Thyroid gland (tissue), 4 donors: ENCODE results near the gene NR1H4. TPM values are rescaled to one million over a fixed set of nuclear protein-coding genes. Genes with fewer than 3 reads are reported as not detected.

ENCODE experiments used
- DNase-seq, 2 donors: peaks; one replicate each; pipeline ENCODE4 v3.0.0-alpha.2; 2019
- H3K27ac ChIP-seq, 3 donors: fragments of 200-600 bp; sonication (generic); 1 replicate in 2 of 3; 2 replicates in 1 of 3; pipeline ENCODE4 v1.5.1; 2016 to 2019; ENCODE audit warnings: mild to moderate bottlenecking in 1 of 3, moderate library complexity in 1 of 3
- H3K27me3 ChIP-seq: fragments of 200-600 bp; sonication (generic); one replicate; pipeline ENCODE4 v1.5.1; 2019
- H3K36me3 ChIP-seq, 2 donors: fragments of 200-600 bp; sonication (generic); one replicate each; pipeline ENCODE4 v1.5.1; 2016 to 2019
- H3K4me1 ChIP-seq, 2 donors: fragments of 200-600 bp; sonication (generic); one replicate each; pipeline ENCODE4 v1.5.1; 2017 to 2019
- H3K4me3 ChIP-seq, 3 donors: fragments of 200-600 bp; sonication (generic); replicated peaks in 1 of 3; 1 replicate in 2 of 3; 2 replicates in 1 of 3; pipeline ENCODE4 v1.5.1; 2016; ENCODE audit warnings: mild to moderate bottlenecking in 1 of 3
- H3K9me3 ChIP-seq: fragments of 200-600 bp; sonication (generic); one replicate; pipeline ENCODE4 v1.5.1; 2017
- CTCF ChIP-seq, 6 experiments: fragments of 200-600 bp in 3 of 6; fragments of 450-650 bp in 3 of 6; sonication (generic) in 3 of 6; IDR thresholded peaks; one replicate each; pipeline ENCODE4 v1.5.1; 2016 to 2019; ENCODE audit warnings: antibody characterized with exemption in 6 of 6, mild to moderate bottlenecking in 2 of 6, inconsistent platforms in 1 of 6, moderate library complexity in 1 of 6
- POLR2A ChIP-seq, 2 donors: fragments of 450-650 bp; IDR thresholded peaks; one replicate each; pipeline ENCODE4 v1.6.1; 2017; ENCODE audit warnings: antibody characterized with exemption in 2 of 2, mild to moderate bottlenecking in 2 of 2, moderate library complexity in 1 of 2
- WGBS, 2 donors: methylation state at CpG; one replicate each; pipeline ENCODE4 v1.1.5; 2017; 5-methylcytosine and 5-hydroxymethylcytosine counted together
- intact Hi-C: fragments of 100-400 bp; cut with DNase I; formaldehyde crosslinking; loops from one replicate; pipeline ENCODE4 v1.15.1; 2023
- total RNA-seq, 4 donors: library from RNA; depleted of rRNA; stranded (reverse); fragments of >200 nt; gene quantifications; one replicate each; pipeline ENCODE4 v1.2.3, GENCODE V29; 2016

Gene NR1H4
- total RNA-seq, 4 donors from 2014 or later: not detected

DNA sequence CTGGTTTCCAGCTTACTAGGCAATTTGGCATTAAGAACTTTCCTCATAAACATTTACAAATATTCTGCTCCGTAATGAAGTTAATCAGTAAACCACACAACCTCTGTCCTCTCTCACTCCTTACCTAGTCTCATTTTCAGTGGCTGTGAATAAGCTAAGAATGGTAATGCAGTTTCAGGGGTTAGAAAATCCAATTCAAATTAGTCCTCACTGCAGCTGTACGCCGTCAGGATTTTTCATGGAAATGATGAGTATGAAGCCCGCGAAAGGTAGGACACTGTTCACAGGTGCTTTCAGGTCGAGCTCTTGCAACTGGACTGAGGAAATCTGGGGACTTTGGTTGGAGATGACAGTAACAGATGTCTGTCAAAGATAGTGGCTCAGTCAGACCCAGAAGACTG is 29.6 kb downstream of the NR1H4 start:
- 91 to 93% methylated on average over 6 of the region's 6 CpGs for WGBS, 2 donors
- no peak overlapping the region for H3K27ac ChIP-seq
- no peak for TF ChIP-seq POLR2A (IDR thresholded peaks at IDR 0.05)
- no peak for TF ChIP-seq CTCF (IDR thresholded peaks at IDR 0.05)
- no peak for DNase-seq
- no peaks in the 10 kb centered on the region for H3K36me3 ChIP-seq
- H3K4me3 ChIP-seq: no peak overlapping the region
- no peaks in the 10 kb centered on the region for H3K9me3 ChIP-seq
- intact Hi-C loops: no loop called here
- H3K27me3 ChIP-seq: no peaks in the 10 kb centered on the region
- H3K4me1 ChIP-seq: no peaks in the 10 kb centered on the region

DNA sequence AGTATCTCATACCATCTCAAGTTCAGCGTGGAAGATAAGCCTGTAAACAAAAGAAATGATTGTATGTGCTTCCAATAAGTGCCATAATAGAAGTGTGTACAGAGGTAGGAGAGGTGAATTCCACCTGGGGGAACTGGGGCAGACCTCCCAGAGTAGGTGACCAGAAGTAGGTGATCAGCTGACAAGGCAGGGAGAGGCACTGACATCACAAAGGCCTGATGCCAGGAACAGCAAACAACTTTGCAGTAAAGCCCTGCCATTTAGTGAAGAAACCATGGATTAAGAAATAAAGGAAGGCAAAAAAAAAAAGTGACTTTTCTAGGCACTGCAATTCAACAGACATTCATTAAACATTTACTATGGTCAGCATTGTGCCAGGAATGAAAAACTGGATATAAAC is 31.1 kb downstream of the NR1H4 start:
- H3K4me3 ChIP-seq: no peak overlapping the region
- no peaks in the 10 kb centered on the region for H3K27me3 ChIP-seq
- no peaks in the 10 kb centered on the region for H3K36me3 ChIP-seq
- DNase-seq: no peak
- no peak overlapping the region for H3K27ac ChIP-seq
- H3K9me3 ChIP-seq: no peaks in the 10 kb centered on the region
- TF ChIP-seq POLR2A (IDR thresholded peaks at IDR 0.05) (no peak), CTCF (IDR thresholded peaks at IDR 0.05) (no peak)
- WGBS, 2 donors: 80 to 82% methylated on average over 1 of the region's 1 CpG
- H3K4me1 ChIP-seq: no peaks in the 10 kb centered on the region
- intact Hi-C loops: no loop called here

GRCh38 chr12:100508751-100509150 is 35.1 kb downstream of the NR1H4 start:
- DNase-seq: no peak
- H3K27me3 ChIP-seq: no peaks in the 10 kb centered on the region
- H3K4me1 ChIP-seq: no peaks in the 10 kb centered on the region
- H3K9me3 ChIP-seq: no peaks in the 10 kb centered on the region
- WGBS, 2 donors: 61 to 62% methylated on average over 4 of the region's 4 CpGs
- no peak overlapping the region for H3K27ac ChIP-seq
- no peak overlapping the region for H3K4me3 ChIP-seq
- no peaks in the 10 kb centered on the region for H3K36me3 ChIP-seq
- intact Hi-C loops: no loop called here
- TF ChIP-seq CTCF (IDR thresholded peaks at IDR 0.05) (no peak), POLR2A (IDR thresholded peaks at IDR 0.05) (no peak)

- intact Hi-C loops: no loop called here
- Histone ChIP-seq H3K4me3 (no peak overlapping the region), H3K27ac (no peak overlapping the region), H3K4me1 (no peaks in the 10 kb centered on the region), H3K36me3 (no peaks in the 10 kb centered on the region), H3K9me3 (no peaks in the 10 kb centered on the region), H3K27me3 (no peaks in the 10 kb centered on the region)
- TF ChIP-seq POLR2A (IDR thresholded peaks at IDR 0.05): no peak
- no peak for TF ChIP-seq CTCF (IDR thresholded peaks at IDR 0.05)
- 77 to 79% methylated on average over 3 of the region's 3 CpGs for WGBS, 2 donors
- DNase-seq: no peak
Measured at GRCh38 chr12:100512692-100513091, 39.0 kb downstream of the NR1H4 start.

DNA sequence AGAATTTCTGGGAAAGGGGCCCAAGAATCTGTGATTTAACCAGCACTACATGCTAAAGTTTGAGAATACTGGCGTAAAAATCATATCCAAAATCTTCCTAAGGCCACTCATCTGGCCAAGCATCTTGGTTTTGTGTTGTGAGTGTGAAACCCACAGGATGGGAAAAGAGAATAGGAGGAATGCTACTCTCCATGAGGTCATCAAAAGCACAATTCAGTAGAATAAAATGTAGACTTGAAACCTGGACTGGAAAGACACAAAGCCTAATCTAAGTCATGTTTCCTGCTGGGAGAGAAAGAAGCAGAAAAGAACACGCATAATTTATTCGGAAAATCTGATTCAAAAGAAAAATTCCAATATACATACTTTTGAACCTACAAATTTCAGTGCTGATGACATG is 42.3 kb downstream of the NR1H4 start:
- Histone ChIP-seq H3K27ac (no peak overlapping the region), H3K4me1 (no peaks in the 10 kb centered on the region), H3K4me3 (no peak overlapping the region), H3K27me3 (no peaks in the 10 kb centered on the region), H3K36me3 (no peaks in the 10 kb centered on the region), H3K9me3 (no peaks in the 10 kb centered on the region)
- intact Hi-C loops: no loop called here
- no peak for DNase-seq
- WGBS, 2 donors: 89 to 91% methylated on average over 3 of the region's 3 CpGs
- TF ChIP-seq POLR2A (IDR thresholded peaks at IDR 0.05) (no peak), CTCF (IDR thresholded peaks at IDR 0.05) (no peak)
